ENCODE data around the gene DCTN1. TPM values are rescaled to one million over a fixed set of nuclear protein-coding genes. Genes with fewer than 3 reads are reported as not detected.

Gene DCTN1
- total RNA-seq, 1 donor from 2014 or later, result 832 TPM

DNA sequence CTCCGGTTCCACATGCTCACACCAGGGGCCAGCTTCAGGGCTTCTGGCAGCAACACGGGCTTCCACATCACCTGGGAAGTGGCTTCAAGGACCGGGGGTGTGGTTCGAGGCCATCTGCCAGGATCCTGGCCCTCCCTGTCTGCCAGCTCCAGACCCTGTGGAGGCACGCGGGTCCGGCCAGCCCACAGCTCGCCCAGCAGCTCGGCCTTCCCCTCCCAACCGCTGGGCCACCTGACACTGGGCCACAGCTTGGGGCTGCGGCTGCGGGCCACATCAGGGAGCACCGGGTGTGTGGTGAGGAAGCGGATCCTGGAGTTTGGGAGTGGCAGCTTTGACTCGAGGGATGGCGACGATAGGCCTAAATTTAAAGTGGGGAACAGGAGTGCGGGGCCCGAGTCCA lies 34.3 kb upstream of the DCTN1 start:
- no peak overlapping the region for H3K4me3 Mint-ChIP-seq (ENCODE audit: unreplicated experiment)
- DNase-seq, result no peak

DNA sequence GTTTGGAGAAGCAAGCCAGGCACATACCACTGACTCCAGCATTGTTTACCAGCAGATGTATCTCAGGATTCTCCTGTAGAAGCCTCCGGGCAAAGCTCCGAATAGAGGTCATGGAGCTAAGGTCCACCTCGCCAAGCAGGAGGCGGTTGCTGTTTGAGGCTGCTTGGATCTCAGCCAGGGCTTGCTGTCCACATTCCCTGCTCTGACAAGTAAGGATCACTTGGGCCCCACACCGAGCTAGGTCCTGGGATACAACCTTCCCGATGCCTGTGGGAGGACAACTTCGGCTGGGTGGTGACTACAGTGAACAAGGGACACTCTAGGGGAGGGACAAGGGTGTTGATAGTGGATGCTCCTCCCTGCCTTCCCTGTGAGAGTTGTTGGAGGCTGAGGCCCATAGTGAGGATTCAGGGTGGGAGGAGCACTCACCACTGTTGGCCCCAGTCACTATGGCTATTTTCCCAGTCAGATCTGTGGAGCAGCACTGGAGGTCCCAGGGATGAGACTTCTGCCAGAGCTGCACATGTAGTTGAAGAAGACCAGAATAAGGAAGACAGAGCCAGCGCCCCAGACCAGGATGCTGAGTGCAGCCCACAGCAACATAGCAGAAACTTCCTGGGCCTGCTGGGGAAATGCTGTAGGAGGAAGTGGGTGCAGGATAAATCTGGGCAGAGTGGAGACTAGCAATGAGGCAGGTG lies 33.0 kb upstream of the DCTN1 start:
- TF ChIP-seq, protein P1, sequence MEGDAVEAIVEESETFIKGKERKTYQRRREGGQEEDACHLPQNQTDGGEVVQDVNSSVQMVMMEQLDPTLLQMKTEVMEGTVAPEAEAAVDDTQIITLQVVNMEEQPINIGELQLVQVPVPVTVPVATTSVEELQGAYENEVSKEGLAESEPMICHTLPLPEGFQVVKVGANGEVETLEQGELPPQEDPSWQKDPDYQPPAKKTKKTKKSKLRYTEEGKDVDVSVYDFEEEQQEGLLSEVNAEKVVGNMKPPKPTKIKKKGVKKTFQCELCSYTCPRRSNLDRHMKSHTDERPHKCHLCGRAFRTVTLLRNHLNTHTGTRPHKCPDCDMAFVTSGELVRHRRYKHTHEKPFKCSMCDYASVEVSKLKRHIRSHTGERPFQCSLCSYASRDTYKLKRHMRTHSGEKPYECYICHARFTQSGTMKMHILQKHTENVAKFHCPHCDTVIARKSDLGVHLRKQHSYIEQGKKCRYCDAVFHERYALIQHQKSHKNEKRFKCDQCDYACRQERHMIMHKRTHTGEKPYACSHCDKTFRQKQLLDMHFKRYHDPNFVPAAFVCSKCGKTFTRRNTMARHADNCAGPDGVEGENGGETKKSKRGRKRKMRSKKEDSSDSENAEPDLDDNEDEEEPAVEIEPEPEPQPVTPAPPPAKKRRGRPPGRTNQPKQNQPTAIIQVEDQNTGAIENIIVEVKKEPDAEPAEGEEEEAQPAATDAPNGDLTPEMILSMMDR (IDR thresholded peaks at IDR 0.05; ENCODE audit: partially characterized antibody, unreplicated experiment), result no peak
- Mint-ChIP-seq H3K27me3 (ENCODE audit: unreplicated experiment) (peaks cover 9% of the 10 kb centered on the region), H3K27ac (ENCODE audit: unreplicated experiment) (no peak overlapping the region), H3K36me3 (ENCODE audit: unreplicated experiment) (peaks cover 5% of the 10 kb centered on the region), H3K4me3 (ENCODE audit: unreplicated experiment) (no peak overlapping the region), H3K9me3 (ENCODE audit: unreplicated experiment) (peaks cover 5% of the 10 kb centered on the region), H3K4me1 (ENCODE audit: low read depth, unreplicated experiment) (peaks cover 10% of the 10 kb centered on the region)
- DNase-seq, result no peak

More for the DNA sequence above, 34.3 kb upstream of the DCTN1 start:
- H3K4me1 Mint-ChIP-seq (ENCODE audit: low read depth, unreplicated experiment), result peaks cover 10% of the 10 kb centered on the region
- TF ChIP-seq, protein P1 (IDR thresholded peaks at IDR 0.05; ENCODE audit: partially characterized antibody, unreplicated experiment), result no peak
- H3K9me3 Mint-ChIP-seq (ENCODE audit: unreplicated experiment), result peaks cover 5% of the 10 kb centered on the region
- H3K27me3 Mint-ChIP-seq (ENCODE audit: unreplicated experiment), result peaks cover 5% of the 10 kb centered on the region
- H3K36me3 Mint-ChIP-seq (ENCODE audit: unreplicated experiment), result no peaks in the 10 kb centered on the region
- no peak overlapping the region for H3K27ac Mint-ChIP-seq (ENCODE audit: unreplicated experiment)

DNA sequence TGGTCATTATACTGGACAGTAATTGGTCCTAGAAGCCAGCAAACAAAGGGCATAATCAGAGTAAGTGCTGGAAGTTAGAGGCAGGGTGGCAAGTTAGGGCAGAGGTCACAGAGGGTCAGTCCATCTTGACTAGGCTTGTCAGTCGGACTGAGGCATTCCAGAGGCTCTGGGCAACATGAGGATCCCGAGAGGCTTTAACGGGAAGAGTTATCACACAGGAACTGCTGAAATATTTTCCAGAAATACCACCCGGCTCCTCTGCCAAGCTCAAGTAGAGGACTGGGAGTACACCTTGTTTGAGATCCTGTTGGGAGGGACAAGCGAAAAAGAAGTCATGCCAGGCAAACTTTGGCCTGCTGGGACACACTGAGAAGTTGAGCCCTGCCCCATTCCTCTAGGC lies 27.6 kb upstream of the DCTN1 start:
- Mint-ChIP-seq H3K36me3 (ENCODE audit: unreplicated experiment) (peaks cover 6% of the 10 kb centered on the region), H3K4me3 (ENCODE audit: unreplicated experiment) (no peak overlapping the region), H3K27me3 (ENCODE audit: unreplicated experiment) (peaks cover 4% of the 10 kb centered on the region), H3K4me1 (ENCODE audit: low read depth, unreplicated experiment) (peaks cover 5% of the 10 kb centered on the region), H3K27ac (ENCODE audit: unreplicated experiment) (no peak overlapping the region), H3K9me3 (ENCODE audit: unreplicated experiment) (peaks cover 2% of the 10 kb centered on the region)
- no peak for DNase-seq
- TF ChIP-seq, protein P1 (IDR thresholded peaks at IDR 0.05; ENCODE audit: partially characterized antibody, unreplicated experiment), result no peak

DNA sequence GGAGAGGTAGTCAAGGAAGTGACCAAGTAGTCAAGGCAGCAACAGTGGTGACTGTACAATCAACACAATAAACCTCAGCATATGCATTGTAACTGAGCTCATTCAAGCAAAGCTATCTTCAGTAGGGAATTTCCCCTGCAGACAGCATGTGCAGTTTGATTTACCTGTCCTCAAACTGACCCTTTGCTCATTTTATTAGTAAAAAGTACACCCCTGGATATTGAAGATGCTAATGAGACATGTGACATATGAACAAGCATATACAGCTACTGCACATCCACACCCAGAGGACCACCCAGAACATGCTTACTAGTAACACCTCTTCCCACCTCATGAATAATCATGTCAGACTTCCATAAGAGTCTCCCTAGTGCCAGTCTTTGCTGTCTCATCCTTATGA lies 25.9 kb upstream of the DCTN1 start:
- H3K27ac Mint-ChIP-seq (ENCODE audit: unreplicated experiment), result no peak overlapping the region
- H3K4me3 Mint-ChIP-seq (ENCODE audit: unreplicated experiment), result no peak overlapping the region
- H3K27me3 Mint-ChIP-seq (ENCODE audit: unreplicated experiment), result peaks cover 4% of the 10 kb centered on the region
- peaks cover 6% of the 10 kb centered on the region for H3K36me3 Mint-ChIP-seq (ENCODE audit: unreplicated experiment)
- no peak for DNase-seq
- no peaks in the 10 kb centered on the region for H3K9me3 Mint-ChIP-seq (ENCODE audit: unreplicated experiment)
- TF ChIP-seq, protein P1 (IDR thresholded peaks at IDR 0.05; ENCODE audit: partially characterized antibody, unreplicated experiment), result no peak
- H3K4me1 Mint-ChIP-seq (ENCODE audit: low read depth, unreplicated experiment), result peaks cover 5% of the 10 kb centered on the region

DNA sequence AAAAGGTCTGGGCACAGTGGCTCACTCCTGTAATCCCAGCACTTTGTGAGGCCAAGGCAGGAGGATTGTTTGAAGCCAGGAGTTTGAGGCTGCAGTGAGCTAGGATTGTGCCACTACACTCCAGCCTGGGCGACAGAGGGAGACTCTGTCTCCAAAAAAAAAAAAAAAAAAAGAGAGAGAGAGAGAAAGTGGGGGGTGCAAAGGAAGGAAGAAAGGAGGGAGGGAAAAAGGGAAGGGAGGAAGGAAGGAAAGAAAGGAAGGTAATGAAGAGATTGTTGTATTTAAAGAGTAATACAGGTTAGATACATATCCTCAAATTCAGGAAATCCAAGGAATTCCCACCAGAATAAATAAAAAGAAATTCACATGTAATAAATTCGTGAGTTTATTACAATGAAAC lies 21.8 kb upstream of the DCTN1 start:
- Mint-ChIP-seq H3K27ac (ENCODE audit: unreplicated experiment) (no peak overlapping the region), H3K4me3 (ENCODE audit: unreplicated experiment) (no peak overlapping the region), H3K27me3 (ENCODE audit: unreplicated experiment) (no peaks in the 10 kb centered on the region), H3K36me3 (ENCODE audit: unreplicated experiment) (no peaks in the 10 kb centered on the region), H3K9me3 (ENCODE audit: unreplicated experiment) (no peaks in the 10 kb centered on the region), H3K4me1 (ENCODE audit: low read depth, unreplicated experiment) (peaks cover 5% of the 10 kb centered on the region)
- DNase-seq, result no peak
- TF ChIP-seq, protein P1 (IDR thresholded peaks at IDR 0.05; ENCODE audit: partially characterized antibody, unreplicated experiment), result no peak

Data from glutamatergic neuron (in vitro differentiated cells).